ENCODE results near the gene HHAT.

Gene HHAT

GRCh38 chr1:210702506-210702905 lies 373.8 kb downstream of the HHAT start:
- no peak for DNase-seq (ENCODE audit: extremely low read depth in 1 of 2, low read depth in 1 of 2)

DNA sequence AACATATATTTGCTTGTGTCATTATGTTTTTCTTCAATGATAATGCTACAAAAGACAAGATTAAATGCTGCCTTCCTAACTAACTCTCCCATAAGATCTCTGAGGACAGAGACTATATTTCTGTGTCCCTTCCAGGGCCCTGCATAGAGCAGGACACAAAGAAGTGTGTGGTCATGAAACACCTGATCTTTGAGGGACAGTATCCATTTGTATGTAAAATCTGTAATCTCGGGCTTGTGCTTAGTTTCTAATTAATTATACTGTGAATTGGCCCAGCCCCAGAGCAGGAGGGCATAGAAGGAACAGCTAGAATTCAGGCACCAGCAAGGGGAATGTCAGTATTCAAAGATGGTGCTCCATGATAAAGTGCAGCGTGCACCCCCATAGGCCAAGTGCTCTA lies 374.9 kb downstream of the HHAT start:
- DNase-seq (ENCODE audit: extremely low read depth in 1 of 2, low read depth in 1 of 2): no peak

DNA sequence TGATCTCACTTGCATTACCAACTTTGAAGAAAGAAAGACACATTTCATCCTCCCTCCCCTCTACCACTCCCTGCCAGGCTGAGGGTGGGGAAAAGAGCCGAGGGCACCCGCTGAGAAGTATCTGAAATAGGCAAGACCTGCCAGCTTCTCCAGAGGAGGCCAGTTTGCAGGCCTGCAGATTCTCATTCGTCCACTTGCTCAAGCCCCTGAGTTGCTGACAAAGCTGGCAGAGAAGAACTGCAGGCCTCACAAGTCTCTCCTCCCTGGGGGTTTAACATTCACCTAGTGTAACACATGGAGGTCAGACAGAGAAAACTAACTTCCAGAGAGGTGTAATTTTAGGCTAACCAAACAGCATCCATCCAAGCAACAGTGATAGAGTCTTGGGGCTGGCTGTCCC lies 376.4 kb downstream of the HHAT start:
- no peak for DNase-seq (ENCODE audit: extremely low read depth in 1 of 2, low read depth in 1 of 2)

DNA sequence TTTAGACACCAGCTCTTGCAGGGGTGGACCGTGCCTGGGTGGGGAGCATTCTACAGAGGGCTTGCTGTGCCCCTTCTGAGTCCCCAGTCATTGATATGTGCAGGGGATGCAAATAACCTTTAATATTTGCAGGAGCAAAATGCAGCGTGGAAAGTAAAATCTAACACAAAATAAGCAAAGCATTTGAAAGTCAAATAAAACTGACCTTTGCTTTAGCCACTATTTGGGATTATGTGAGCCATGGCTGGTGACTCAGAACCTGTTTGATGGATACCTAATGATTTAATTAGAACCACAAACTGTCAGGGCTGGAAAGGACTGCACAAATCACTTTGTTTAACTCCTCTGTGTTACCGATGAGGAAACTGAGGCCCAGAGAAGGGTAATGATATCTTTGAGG lies 377.5 kb downstream of the HHAT start:
- DNase-seq (ENCODE audit: extremely low read depth in 1 of 2, low read depth in 1 of 2): no peak

GRCh38 chr1:210707300-210708240 lies 378.9 kb downstream of the HHAT start:
- DNase-seq (ENCODE audit: extremely low read depth in 1 of 2, low read depth in 1 of 2): no peak

DNA sequence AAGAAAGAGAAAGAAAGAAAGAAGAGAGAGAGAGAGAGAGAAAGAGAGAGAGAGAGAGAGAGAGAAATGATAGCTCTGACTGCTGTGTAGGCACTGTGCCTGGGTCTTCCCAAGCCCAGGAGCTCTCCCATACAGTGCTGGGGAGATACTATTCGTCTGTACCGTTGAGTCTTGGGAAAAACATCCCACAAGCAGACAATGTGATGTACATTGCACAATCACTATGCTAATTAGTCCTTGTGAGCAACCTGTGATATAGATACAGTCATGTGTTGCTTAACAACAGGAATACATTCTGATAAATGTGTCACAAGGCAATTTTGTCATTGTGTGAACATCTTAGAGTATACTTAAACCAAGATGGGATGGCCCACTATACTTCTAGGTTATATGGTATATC lies 381.0 kb downstream of the HHAT start:
- no peak for DNase-seq (ENCODE audit: extremely low read depth in 1 of 2, low read depth in 1 of 2)

GRCh38 chr1:210711825-210712612 lies 383.3 kb downstream of the HHAT start:
- no peak for DNase-seq (ENCODE audit: extremely low read depth in 1 of 2, low read depth in 1 of 2)

DNA sequence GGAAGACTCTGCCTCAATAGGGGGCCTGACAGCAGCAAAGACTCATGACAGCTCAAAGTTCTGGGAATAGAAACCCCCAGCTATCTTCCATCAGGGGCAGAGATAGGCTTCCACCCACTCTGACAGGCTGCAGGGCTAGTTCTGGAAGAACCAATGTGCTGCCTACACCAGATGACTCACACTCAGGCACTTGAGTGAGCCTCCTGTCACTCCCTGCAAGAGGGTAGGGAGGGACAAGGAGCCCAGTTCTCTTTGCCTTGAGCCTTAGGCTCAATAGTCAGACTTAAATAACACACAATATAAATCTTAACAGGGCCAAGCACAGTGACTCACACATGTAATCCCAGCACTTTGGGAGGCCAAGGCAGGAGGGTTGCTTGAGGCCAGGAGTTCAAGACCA lies 386.4 kb downstream of the HHAT start:
- no peak for DNase-seq (ENCODE audit: extremely low read depth in 1 of 2, low read depth in 1 of 2)

DNA sequence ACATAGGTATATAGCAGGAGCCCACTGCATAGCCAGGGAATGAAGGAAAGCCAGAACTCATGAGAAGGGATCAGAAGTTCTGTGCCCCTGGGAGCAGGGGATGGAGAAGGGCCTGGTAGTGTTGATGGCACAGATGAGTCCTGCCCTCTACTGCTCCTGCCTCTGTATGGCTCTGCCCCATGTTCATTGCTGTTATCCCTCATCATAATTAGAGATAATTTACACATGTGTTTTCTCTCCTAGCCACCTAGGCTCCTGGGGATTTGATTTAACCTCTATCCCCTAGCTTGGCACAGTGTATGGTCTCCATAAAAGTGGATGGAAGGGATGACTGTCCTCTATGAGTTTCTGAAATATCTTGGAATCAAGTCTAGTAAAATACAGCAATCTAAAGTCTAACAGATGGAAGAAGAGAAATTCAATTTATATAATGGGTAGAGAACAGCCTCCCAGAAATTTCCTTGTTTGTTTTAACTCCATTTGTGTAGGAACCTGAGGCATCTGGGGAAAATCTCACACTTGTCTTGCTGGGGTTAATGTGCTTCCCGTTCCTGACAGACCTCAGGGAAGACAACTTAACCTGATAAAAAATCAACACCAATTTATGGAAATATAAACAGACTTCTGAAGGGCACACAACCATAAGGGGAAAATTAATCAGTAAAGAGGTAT lies 393.8 kb downstream of the HHAT start:
- no peak for DNase-seq (ENCODE audit: extremely low read depth in 1 of 2, low read depth in 1 of 2)

DNA sequence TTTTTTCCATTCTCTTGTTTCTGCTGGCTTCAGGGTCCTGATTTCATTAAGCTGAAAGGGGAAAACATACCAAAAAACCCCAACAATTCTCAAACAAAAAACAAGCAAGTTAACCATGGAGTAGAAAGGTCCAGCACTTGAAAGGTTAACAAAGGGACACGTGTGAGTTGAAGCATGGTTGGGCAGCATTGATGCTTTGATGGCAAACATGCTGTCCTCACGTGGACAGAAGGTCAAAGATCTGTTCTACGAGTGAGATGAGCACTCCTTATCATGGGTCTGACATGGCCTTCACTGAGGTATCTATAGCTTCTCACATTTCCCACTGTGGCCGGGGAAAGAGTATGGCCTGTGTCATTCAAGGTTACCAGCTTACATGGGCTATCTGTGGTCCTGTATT lies 394.9 kb downstream of the HHAT start:
- no peak for DNase-seq (ENCODE audit: extremely low read depth in 1 of 2, low read depth in 1 of 2)

DNA sequence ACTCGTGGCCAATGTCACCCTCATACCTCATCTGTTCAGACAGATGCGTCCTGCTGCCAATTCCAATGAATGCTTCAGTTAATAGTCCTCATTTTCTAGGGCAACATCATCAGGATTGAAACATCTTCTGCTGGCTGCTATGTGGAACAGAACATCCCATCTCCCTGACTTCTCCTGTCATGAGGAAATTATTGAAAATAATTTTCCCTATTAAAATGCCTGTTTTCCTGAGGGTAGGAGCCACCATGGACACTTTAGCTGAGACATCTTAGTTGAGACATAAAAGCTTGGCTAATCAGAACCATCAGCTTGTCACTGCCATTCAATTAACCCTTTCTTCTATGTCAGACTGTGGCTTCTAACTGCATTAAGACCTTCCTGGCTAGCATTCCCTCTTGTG lies 396.1 kb downstream of the HHAT start:
- no peak for DNase-seq (ENCODE audit: extremely low read depth in 1 of 2, low read depth in 1 of 2)
